Thoracic aorta (tissue), 2 donors: ENCODE data around the gene GATA3. TPM values are rescaled to one million over a fixed set of nuclear protein-coding genes. Genes with fewer than 3 reads are reported as not detected.

Experiments
- ATAC-seq: fragments of 150-250 bp; one replicate; pipeline ENCODE4 v1.8.0; 2017; ENCODE audit warnings: low read depth; ENCODE audit not compliant: insufficient number of reproducible peaks, low FRiP score
- DNase-seq: peaks from one replicate; pipeline ENCODE4 v3.0.0-alpha.2; 2020; ENCODE audit warnings: low spot score
- H3K27ac ChIP-seq, 2 donors: fragments of 200-600 bp; sonication (generic); 1 replicate in 1 of 2; 2 replicates in 1 of 2; pipeline ENCODE4 v1.5.1; 2016; ENCODE audit warnings: mild to moderate bottlenecking in 2 of 2, moderate library complexity in 2 of 2
- H3K27me3 ChIP-seq: fragments of 200-600 bp; sonication (generic); replicated peaks from 2 replicates; pipeline ENCODE4 v1.6.0; 2016; ENCODE audit warnings: mild to moderate bottlenecking; ENCODE audit not compliant: insufficient read depth
- H3K36me3 ChIP-seq: fragments of 200-600 bp; sonication (generic); one replicate; pipeline ENCODE4 v1.5.1; 2016
- H3K4me1 ChIP-seq, 2 donors: fragments of 200-600 bp; sonication (generic); 1 replicate in 1 of 2; 2 replicates in 1 of 2; pipeline versions ENCODE4 v1.5.1 to v1.6.0; 2016; ENCODE audit warnings: low read depth in 2 of 2, mild to moderate bottlenecking in 1 of 2; ENCODE audit not compliant: control insufficient read depth in 1 of 2
- H3K4me3 ChIP-seq: fragments of 200-600 bp; sonication (generic); 2 replicates; pipeline ENCODE4 v1.5.1; 2016; ENCODE audit warnings: mild to moderate bottlenecking
- H3K9me3 ChIP-seq: fragments of 200-600 bp; sonication (generic); 2 replicates; pipeline ENCODE4 v1.5.1; 2016
- CTCF ChIP-seq: fragments of 200-600 bp; sonication (generic); IDR thresholded peaks from one replicate; pipeline ENCODE4 v1.5.1; 2019; ENCODE audit warnings: antibody characterized with exemption
- total RNA-seq, 2 donors: library from RNA; depleted of rRNA; stranded (reverse); fragments of >200 nt; gene quantifications; one replicate each; pipeline versions ENCODE4 v1.1.0 to v1.2.3, GENCODE V29; 2016

The GATA3 gene
- total RNA-seq, 2 donors from 2014 or later: not detected

- no peak for ATAC-seq
- H3K27me3 ChIP-seq: peaks cover 48% of the 10 kb centered on the region
- DNase-seq: no peak
These were observed 13.8 kb upstream of the GATA3 start for GRCh38 chr10:8040651-8041050.

GRCh38 chr10:8041284-8041991, 13.1 kb upstream of the GATA3 start:
- Histone ChIP-seq H3K4me1 (peaks cover 3 to 18% of the 10 kb centered on the region in 2 donors), H3K4me3 (no peak overlapping the region), H3K27me3 (peaks cover 43% of the 10 kb centered on the region), H3K9me3 (no peaks in the 10 kb centered on the region), H3K27ac (no peak overlapping the region), H3K36me3 (no peaks in the 10 kb centered on the region)
- TF ChIP-seq CTCF: no peak
- DNase-seq (no peak), ATAC-seq (no peak)

More at GRCh38 chr10:8040651-8041050, 13.8 kb upstream of the GATA3 start:
- TF ChIP-seq CTCF: no peak
- no peaks in the 10 kb centered on the region for H3K9me3 ChIP-seq
- H3K4me1 ChIP-seq: peaks cover 3 to 24% of the 10 kb centered on the region in 2 donors
- H3K27ac ChIP-seq: no peak overlapping the region
- H3K36me3 ChIP-seq: no peaks in the 10 kb centered on the region
- H3K4me3 ChIP-seq: no peak overlapping the region

GRCh38 chr10:8041992-8042720, 12.3 kb upstream of the GATA3 start:
- no peak for ATAC-seq
- peaks cover 41% of the 10 kb centered on the region for H3K27me3 ChIP-seq
- DNase-seq: no peak

GRCh38 chr10:8042721-8043568, 11.5 kb upstream of the GATA3 start:
- no peak for ATAC-seq

More at GRCh38 chr10:8041992-8042720, 12.3 kb upstream of the GATA3 start:
- no peak overlapping the region for H3K27ac ChIP-seq
- no peaks in the 10 kb centered on the region for H3K9me3 ChIP-seq
- TF ChIP-seq CTCF: no peak
- no peaks in the 10 kb centered on the region for H3K36me3 ChIP-seq
- H3K4me3 ChIP-seq: no peak overlapping the region
- H3K4me1 ChIP-seq: peaks cover 3 to 18% of the 10 kb centered on the region in 2 donors

More at GRCh38 chr10:8042721-8043568, 11.5 kb upstream of the GATA3 start:
- peaks cover 38% of the 10 kb centered on the region for H3K27me3 ChIP-seq
- TF ChIP-seq CTCF: no peak
- no peak overlapping the region for H3K4me3 ChIP-seq
- no peaks in the 10 kb centered on the region for H3K9me3 ChIP-seq
- H3K27ac ChIP-seq: peak overlapping the region in 1 of 2 donors; percentile 28
- no peaks in the 10 kb centered on the region for H3K36me3 ChIP-seq
- DNase-seq: no peak
- peaks cover 3 to 18% of the 10 kb centered on the region in 2 donors for H3K4me1 ChIP-seq
